Measurements from ENCODE around the gene SDCCAG8.

DNA sequence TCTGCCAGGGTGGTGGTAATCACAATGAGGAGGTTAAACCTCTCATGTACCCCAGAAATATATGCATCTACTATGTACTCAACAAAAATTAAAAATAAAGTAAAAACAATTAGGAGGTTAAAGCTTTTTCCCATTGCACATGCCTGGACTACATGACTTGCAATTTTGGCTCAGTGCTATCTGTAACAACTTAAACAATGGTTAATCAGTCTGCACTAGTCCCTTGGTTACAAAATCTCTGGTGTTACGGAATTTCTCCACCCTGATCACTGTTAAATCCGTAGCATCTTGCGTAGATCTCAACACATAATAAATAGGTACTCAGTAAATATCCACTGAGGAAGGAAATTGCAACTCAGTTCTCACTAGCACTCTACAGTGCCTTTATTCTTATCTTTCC lies 66.5 kb downstream of the SDCCAG8 start:
- no peak for TF ChIP-seq POLR2A (IDR thresholded peaks at IDR 0.05)
- TF ChIP-seq, protein P1, sequence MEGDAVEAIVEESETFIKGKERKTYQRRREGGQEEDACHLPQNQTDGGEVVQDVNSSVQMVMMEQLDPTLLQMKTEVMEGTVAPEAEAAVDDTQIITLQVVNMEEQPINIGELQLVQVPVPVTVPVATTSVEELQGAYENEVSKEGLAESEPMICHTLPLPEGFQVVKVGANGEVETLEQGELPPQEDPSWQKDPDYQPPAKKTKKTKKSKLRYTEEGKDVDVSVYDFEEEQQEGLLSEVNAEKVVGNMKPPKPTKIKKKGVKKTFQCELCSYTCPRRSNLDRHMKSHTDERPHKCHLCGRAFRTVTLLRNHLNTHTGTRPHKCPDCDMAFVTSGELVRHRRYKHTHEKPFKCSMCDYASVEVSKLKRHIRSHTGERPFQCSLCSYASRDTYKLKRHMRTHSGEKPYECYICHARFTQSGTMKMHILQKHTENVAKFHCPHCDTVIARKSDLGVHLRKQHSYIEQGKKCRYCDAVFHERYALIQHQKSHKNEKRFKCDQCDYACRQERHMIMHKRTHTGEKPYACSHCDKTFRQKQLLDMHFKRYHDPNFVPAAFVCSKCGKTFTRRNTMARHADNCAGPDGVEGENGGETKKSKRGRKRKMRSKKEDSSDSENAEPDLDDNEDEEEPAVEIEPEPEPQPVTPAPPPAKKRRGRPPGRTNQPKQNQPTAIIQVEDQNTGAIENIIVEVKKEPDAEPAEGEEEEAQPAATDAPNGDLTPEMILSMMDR (IDR thresholded peaks at IDR 0.05), result no peak
